Measurements from ENCODE around the gene UROD.

- TF ChIP-seq POLR2A (IDR thresholded peaks at IDR 0.05) (no peak), CTCF (IDR thresholded peaks at IDR 0.05) (no peak)
These were observed 4.1 kb downstream of the UROD start for GRCh38 chr1:45016090-45016697.
